Keratinocyte (primary cell): ENCODE data around the gene ROBO2.

Source experiments
- CTCF ChIP-seq, 3 experiments: IDR thresholded peaks in 1 of 3; conservative IDR thresholded peaks in 1 of 3; optimal IDR thresholded peaks in 1 of 3; 2 replicates in 2 of 3; 3 replicates in 1 of 3; pipeline versions ENCODE3 to v1.5.1; 2011; ENCODE audit warnings: low read length in 3 of 3, mild to moderate bottlenecking in 3 of 3, moderate library complexity in 2 of 3, control low read depth in 1 of 3, inconsistent platforms in 1 of 3; ENCODE audit not compliant: insufficient read depth in 2 of 3; ENCODE audit errors: extremely low read depth in 1 of 3
- EZH2 ChIP-seq: IDR thresholded peaks from one replicate; pipeline ENCODE4 v1.6.1; 2012; ENCODE audit warnings: inconsistent platforms, mild to moderate bottlenecking, low read length, moderate library complexity

- TF ChIP-seq CTCF (optimal IDR thresholded peaks at IDR 0.05 in 1 of 3, IDR thresholded peaks at IDR 0.05 in 1 of 3, conservative IDR thresholded peaks at IDR 0.05 in 1 of 3; ENCODE audit: extremely low read depth in 1 of 3, insufficient read depth in 2 of 3, low read length in 3 of 3) (no peak), EZH2 (no peak)
These were observed 11.9 kb upstream of the ROBO2 start for GRCh38 chr3:77028005-77028404.
